Activated CD4-positive, alpha-beta T cell treated with anti-CD3 and anti-CD28 coated beads, Interleukin-10, Interleukin-2, amounts not matched to agents 100 ng/mL and 50 ng/mL, durations not matched to agents 16 hours and 8 hours (primary cell): ENCODE results near the gene FOXP3.

Source experiments
- DNase-seq: peaks from one replicate; pipeline ENCODE4 v3.0.0-alpha.2; 2020

FOXP3 gene

GRCh38 chrX:49272421-49272820 is 7.9 kb upstream of the FOXP3 start:
- peak; percentile 42 for DNase-seq

DNA sequence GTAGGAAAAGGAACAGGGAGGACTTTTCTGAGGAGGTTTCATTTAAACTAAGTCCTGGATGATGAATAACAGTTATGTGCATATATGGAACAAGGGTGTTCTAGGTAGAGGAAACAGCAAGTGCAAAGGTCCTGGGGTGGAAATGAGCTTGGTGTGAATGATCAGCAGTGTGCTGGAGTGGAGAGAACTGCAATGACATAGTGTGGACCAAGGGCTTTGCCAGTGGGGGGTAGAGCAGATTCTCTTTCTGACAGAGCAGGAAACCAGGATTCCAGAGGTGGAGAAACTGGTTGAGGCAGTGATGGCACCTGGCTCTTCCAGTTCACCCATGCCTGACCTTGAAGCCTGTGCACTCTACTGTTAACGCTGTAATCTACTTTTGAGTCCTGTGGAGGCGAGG is 6.8 kb upstream of the FOXP3 start:
- DNase-seq: no peak

- DNase-seq: no peak
Observed at GRCh38 chrX:49270249-49270921, 5.9 kb upstream of the FOXP3 start.

DNA sequence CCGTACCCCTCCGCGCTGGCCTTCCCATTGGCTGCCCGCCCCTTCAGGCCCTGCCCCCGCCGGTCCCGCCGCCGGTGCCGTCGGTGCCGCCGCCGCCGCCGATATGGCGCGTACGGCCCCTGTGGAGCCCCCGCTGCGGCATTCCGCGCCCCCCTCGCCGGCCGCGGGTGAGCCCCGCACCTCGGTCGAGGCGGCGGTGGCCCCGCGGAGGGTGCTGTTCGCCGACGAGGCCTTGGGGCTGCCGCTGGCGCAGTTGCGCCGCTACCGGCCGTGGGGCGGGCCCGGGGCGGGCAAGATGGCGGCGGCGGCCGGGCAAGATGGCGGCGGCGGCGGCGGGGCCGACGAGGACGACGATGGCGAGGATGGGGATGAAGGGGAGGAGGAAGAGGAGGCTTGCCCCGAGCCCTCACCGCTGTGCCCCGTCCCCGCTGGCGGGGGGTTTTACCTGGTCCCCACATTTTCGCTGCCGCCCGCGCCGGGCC is 5.3 kb upstream of the FOXP3 start, which contains the start of gene PPP1R3F:
PPP1R3F (plus strand) TSS at position 27 of the 482 bp plus-strand sequence; CDS start at position 104, 77 bp downstream.
- DNase-seq: no peak

DNA sequence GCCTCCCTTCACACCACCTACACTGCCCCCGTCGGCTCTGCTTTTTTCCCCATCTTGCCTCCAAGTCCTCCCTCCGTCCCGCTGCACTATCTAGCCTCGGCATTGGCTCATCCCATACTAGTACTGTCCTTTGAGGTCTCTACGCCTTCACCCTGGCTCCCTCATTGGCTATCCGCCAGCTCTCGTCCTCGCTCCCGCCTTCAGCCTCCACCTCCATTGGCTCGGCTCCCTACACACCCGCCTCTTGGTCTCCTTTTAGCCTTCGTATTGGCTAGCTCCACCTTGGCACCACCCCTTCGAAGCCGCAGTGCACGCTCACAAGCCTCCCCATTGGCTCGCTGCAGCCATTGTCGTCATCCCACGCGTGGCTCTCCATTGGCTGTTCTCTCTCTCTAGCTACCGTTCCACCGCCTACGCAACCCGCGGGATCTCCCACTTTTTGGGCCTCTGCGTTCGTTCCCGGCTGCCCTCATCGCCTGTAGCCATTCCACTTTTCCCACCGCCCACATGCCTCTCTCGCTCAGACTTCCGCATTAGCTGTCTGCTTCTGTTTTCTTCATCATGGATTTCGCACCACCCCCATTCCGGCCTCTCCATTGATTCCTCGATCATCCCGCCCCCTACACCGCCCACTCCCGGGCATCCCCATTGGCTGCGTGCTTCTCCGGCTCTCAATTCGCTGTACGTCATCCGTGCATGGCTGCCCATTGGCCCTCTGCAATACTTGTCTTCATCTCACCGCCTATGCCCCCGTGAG is 4.7 kb upstream of the FOXP3 start:
- peak; percentile 96 for DNase-seq

DNA sequence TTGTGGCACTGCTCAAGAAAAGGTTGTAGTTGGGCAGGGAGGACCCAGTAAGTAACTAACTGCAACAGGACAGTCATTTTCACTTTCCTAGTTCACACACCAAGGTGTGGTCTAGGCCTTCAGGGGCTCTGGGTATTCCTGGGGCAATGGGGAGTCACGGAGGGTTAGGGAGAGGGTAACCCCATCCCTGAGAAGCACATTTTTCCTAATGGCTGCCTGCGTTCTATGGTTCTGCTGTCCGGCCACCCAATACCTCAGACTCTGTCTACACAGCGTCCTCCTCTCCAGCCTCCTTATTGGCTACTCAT is 4.1 kb upstream of the FOXP3 start:
- DNase-seq: no peak

- DNase-seq: no peak
Observed at GRCh38 chrX:49266523-49267445, 2.3 kb upstream of the FOXP3 start.

DNA sequence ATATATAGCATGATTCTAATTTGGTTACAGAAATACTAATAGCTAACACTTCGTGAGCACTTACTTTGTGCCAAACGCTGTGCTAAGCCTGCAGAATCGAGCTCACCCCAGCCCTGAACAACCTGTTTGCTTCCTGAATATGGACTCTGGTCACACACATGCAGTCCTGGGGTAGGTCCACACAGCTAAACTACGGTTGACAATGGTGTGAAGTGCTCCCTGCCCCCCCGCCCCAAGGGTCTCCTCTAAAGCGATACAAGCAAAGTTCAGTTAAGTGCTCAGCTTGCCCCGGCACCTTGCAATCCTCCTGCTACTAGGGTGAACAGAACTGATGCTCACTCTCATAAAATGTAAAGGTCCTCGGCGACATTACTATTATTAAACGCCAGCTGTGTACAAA is 879 bp downstream of the FOXP3 start:
- no peak for DNase-seq

DNA sequence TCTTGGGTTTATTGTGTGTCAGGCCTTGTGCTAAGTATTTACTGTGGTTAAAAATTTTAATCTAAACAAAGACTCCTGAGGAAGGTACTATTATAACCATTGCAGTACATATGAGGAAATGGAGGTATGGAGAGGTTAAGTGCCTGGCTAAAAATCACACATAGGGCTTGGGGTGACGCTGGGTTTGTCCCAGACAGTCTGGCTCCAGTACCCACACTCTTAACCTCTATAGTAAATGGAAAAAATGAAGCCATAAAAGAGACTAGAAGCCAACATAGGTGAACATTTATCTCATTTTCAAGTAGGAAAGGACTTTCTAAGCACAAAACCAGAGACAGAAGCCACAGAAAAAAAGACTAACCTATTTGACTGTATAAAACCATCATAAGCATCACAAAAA is 1.9 kb downstream of the FOXP3 start:
- DNase-seq: no peak

GRCh38 chrX:49260221-49260985 is 4.1 kb downstream of the FOXP3 start:
- DNase-seq: no peak

DNA sequence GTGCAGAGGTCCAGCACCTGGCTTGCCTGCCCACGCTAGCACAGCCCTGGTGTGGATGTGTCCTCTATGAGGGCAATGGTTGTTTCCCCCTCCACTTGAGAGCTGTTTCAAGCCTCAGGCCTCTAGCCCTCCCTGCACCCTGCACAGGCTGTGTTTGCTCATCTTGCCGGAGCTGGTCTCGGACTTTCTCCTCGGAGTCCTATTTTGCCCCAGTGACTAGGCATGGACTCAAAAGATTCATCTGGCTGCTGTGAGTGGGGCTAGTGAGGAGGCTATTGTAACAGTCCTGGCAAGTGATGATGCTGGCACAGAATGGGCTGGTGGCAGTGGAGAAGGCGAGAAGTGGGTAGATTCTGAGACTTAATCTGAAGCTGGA is 5.8 kb downstream of the FOXP3 start:
- DNase-seq: no peak

GRCh38 chrX:49257846-49258748 is 6.4 kb downstream of the FOXP3 start:
- DNase-seq: no peak

DNA sequence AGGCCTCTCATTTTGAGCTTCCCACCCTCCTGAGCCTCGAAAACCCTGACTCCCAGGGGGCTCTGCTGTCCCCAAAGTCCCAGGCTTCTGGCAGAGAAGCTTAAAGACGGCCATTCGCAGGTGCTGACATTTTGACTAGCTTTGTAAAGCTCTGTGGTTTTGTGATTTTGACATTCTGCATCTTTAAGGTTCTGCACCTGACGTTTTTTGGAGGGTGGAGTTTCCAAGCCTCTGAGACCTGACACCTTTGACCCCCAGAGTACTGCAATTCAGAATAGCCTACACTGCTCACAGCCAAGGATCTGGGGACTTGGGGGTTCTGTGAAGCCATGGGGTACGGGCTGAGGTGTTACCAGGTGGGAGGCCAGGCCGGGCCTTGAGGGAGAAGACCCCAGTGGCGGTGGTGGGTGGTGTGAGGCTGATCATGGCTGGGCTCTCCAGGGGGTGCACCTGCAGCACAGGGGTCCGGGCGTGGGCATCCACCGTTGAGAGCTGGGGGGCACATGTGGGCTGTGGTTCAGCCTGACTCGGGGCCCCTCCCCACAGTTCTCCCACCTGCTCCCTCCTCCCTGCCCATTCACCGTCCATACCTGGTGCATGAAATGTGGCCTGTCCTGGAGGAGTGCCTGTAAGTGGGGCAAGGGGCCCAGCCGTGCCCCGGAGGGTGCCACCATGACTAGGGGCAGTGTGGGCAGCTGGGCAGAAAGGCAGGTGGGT is 7.3 kb downstream of the FOXP3 start:
- DNase-seq: no peak

DNA sequence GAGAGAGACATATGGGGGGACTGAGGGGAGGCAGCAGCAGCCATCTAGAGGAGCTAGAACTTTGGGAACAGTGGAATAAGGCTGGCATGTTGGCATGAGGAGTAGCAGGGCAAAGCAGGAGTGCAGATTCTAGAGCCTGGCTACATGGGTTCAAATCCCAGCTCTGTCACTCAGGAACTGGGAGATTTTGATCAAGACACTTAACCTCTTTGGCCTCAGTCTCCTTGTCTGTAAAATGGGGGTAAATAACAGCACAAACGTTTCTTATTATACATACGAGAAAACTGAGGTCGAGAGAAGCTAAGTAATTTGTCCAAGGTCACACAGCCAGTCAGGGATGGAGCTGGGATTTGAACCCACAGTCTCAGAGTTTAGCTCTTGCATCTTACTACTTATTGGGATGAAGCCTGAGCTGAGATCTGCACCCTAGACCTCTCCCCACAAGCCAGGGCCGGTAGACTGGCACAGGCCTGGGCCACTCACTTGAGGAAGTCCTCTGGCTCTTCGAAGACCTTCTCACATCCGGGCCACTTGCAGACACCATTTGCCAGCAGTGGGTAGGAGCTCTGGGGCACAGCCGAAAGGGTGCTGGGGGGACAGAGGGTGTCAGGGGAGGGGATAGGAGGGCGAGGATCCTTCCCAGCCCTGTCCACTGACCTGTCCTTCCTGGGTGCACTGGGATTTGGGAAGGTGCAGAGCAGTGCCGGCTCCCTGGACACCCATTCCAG is 8.1 kb downstream of the FOXP3 start:
- DNase-seq: no peak

DNA sequence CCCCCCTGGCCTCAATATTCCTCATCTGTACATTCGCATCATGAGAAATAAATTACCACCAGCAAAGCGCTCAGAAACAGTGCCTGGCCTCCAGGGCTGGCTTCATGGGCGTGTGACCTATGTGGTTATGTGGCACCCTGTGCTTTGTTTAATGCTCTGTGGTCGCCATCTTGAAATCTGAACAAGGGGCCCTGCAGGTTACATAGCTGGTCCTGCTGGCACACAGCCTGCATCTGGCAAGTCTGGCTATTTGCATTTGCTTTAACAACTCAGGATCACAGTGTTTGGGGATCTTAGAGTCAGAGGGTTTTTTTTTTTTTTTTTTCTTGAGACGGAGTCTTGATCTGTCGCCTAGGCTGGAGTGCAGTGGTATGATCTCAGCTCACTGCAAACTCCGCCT is 9.9 kb downstream of the FOXP3 start:
- DNase-seq: no peak

DNA sequence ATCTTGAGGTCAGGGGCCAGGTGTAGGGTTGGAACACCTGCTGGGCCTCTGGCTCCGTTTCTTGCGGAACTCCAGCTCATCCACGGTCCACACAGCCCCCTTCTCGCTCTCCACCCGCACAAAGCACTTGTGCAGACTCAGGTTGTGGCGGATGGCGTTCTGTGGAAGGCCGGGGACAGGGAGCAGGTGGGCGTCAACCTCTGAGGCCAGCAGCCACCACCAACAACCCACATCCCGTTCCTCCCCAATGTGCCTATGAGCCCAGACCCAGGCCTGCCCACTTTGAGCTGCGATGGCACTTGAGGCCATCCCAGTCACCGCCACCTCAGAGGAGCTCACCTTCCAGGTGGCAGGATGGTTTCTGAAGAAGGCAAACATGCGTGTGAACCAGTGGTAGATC is 13.2 kb downstream of the FOXP3 start:
- DNase-seq: no peak

- no peak for DNase-seq
Observed at GRCh38 chrX:49250578-49250977, 13.9 kb downstream of the FOXP3 start.

GRCh38 chrX:49250066-49250465 is 14.4 kb downstream of the FOXP3 start:
- DNase-seq: no peak

DNA sequence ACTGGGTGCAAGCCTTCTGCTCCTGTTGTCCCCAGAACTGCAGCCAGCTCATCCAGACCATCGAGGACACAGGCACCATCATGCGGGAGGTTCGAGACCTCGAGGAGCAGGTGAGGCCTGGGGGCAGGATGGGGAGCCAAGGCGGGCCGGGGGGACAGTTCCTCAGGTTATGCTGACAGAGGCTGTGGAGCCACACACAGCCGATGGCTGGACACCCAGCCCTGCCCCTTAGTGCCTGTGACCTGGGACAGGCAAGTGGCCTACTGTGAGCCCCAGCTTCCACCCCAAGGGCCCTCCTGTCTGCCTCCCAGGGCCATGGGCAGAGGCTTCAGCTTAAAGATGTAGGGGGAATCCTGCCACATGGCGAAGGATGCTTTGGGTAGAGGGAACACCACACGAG is 14.9 kb downstream of the FOXP3 start:
- no peak for DNase-seq

DNA sequence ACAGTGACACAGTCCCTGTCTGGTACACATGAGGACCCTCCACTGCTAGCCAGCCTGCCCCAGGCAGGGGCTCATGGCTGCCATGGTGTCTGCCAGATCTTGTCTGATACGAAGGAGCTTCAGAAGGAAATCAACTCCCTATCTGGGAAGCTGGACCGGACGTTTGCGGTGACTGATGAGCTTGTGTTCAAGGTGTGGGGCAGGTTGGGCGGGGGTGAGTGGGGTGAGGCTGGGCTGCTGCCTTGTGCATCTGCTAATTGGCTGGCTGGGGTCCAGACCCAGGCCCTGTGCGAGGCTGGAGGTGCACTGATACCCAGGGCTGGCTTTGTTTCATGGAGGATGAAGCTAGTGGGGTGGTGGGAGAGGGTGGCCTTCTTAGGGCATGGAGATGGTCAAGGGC is 15.4 kb downstream of the FOXP3 start:
- no peak for DNase-seq
